Measurements from ENCODE around the gene MYOZ2. TPM values are rescaled to one million over a fixed set of nuclear protein-coding genes. Genes with fewer than 3 reads are reported as not detected.
A peak's percentile ranks its signal among the peaks of the same experiment; 100 is the strongest.

The MYOZ2 gene
- total RNA-seq, 1 donor from 2014 or later = 0.41 TPM

DNA sequence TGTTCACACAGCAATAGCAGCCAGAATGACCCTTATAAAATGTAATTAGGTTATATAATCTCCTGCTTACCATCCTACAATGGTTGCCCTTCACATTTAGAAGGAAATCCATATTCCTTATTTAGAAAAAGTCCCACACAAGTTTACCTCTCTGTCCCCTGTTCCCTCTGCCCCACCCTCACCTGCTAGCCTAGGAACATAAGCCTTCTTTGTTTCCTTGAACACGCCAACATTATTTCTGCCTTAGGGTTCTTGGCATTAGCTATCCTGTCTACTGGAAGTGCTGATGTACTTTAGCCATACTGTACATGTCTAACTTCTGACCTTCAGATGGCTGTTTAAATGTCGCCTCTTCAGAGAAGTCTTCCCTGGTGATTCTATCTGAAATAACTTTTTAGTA, 48.5 kb downstream of the MYOZ2 start:
- DNase-seq (ENCODE audit: low spot score in 2 of 2) (no peak), FAIRE-seq (no peak)

- no peak for FAIRE-seq
- DNase-seq (ENCODE audit: low spot score in 2 of 2) = no peak
Observed at GRCh38 chr4:119189638-119190037, 54.0 kb downstream of the MYOZ2 start.

GRCh38 chr4:119190354-119190753, 54.7 kb downstream of the MYOZ2 start:
- no peak for FAIRE-seq
- no peak for DNase-seq (ENCODE audit: low spot score in 2 of 2)

DNA sequence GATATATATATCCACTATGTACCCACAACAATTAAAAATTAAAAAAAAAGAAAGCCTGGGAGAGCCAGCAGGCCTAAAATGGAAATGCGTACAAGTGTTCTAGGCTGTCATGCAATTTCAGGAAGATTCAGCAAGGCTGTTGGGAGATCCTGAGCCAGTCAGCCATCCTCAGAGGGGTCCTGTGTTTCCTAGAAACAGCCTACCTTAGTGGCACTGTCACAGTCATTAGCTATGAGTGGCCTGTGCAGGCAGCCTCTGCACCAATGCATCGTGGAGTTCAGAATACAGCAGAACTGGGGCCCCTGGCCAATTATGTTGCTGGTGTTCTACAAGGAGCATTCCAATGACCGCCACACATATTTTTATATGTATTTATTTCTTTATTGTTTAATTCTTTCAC, 55.9 kb downstream of the MYOZ2 start:
- no peak for FAIRE-seq
- no peak for DNase-seq (ENCODE audit: low spot score in 2 of 2)

- FAIRE-seq (no peak), DNase-seq (ENCODE audit: low spot score in 2 of 2) (no peak)
Observed at GRCh38 chr4:119197772-119198212, 62.2 kb downstream of the MYOZ2 start.

GRCh38 chr4:119204916-119205315, 69.3 kb downstream of the MYOZ2 start:
- DNase-seq (ENCODE audit: low spot score in 2 of 2) = no peak
- FAIRE-seq = no peak

DNA sequence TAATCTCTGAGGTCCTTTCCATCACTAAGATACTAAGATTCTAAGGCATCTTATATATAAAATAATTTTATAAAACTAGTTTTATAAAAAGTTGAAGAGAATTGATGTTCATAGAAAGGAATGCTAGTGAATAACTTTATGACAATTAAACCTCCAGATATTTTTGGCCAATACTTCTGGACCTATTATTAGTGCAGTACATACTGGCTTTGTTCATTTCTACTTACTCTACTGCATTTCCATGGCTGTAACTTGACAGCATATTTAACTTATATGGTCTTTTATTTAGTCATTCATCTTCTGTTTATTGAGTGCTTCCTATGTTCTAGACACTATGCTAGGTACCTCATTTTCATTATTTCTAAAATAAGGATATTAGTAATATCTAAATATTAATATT, 70.1 kb downstream of the MYOZ2 start:
- FAIRE-seq (no peak), DNase-seq (ENCODE audit: low spot score in 2 of 2) (no peak)

DNA sequence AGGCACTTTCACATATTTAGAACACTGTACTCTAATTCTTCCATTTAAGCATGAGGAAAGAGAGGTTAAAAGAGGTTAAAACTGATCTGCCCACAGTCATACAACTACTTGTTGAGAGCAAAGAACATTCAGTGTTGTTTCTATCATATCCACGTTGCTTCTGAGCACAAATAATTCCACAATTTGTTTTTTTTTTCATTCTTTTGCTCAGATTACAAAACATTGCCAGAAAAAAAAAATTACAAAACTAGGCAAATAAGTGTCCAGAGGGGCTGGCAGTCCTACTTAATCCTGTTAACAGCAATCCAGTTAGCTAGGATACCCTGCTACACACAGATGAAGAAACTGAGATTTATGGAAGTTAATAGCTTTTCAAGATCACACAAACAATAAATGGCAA, 70.5 kb downstream of the MYOZ2 start:
- DNase-seq (ENCODE audit: low spot score in 2 of 2) = no peak
- FAIRE-seq = no peak

- FAIRE-seq = no peak
- no peak for DNase-seq (ENCODE audit: low spot score in 2 of 2)
Observed at GRCh38 chr4:119207051-119207450, 71.4 kb downstream of the MYOZ2 start.

DNA sequence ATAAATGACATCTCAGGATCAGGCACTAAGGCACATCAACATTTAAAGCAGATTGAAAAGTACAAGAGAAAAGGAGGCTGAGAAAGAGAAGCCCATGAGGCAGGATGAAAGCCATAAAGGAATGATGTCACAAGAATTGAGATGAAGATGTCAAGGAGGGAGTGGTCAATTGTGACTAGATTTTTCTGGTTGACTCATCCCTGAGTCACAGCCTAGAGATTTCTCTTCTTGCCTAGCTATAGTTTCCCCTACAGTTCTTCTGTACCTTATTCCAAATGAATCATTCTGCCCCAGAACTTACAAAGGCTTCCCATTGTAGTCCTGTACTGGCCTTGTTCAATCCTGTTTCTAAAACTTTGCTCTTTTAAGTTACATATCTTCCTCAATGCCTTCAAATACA, 73.4 kb downstream of the MYOZ2 start:
- no peak for FAIRE-seq
- DNase-seq (ENCODE audit: low spot score in 2 of 2) = no peak

DNA sequence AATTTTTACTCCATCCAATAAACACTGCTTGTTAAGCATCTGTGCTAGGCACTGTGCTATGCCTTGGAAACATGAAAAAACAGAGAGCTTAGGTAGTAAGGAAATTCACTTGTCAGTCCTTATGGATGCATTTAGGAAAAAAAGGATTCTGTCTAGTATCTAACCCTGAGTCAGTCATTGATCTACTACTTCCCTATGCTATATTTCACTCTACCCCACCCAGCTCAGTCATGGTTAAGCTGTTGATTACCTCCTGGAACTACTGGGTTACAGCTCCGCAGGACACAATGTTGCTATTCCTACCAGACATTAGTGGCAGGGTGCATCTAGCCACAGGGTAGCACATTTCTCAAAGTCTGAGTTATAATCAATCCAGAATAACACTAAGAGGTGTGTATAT, 74.0 kb downstream of the MYOZ2 start:
- DNase-seq (ENCODE audit: low spot score in 2 of 2) (no peak), FAIRE-seq (no peak)

DNA sequence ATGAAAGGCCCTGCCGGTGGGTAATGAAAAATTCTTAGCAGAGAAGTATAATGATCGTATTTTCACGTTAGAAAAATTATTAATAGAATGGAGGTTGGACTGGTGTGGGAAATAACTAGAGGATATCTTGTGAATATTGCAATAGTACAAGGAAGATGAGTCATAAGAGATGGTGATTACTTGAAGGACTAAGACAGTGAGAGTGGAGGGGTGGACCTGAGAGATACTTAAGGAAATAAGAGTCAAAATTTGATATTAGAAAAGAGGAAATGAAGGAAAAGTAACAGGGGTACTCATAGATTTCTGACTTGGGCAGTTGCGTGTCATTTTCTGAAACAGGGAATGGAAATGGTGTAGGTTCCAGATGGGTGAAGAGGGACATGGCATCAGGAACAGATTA, 75.1 kb downstream of the MYOZ2 start:
- FAIRE-seq (no peak), DNase-seq (ENCODE audit: low spot score in 2 of 2) (no peak)

GRCh38 chr4:119211867-119212233, 76.2 kb downstream of the MYOZ2 start:
- FAIRE-seq = no peak
- DNase-seq (ENCODE audit: low spot score in 2 of 2) = no peak

GRCh38 chr4:119212234-119212963, 76.8 kb downstream of the MYOZ2 start, which contains the start of gene USP53:
USP53 (plus strand) TSS chr4:119212713; CDS start chr4:119239760, 27,047 bp downstream.
- no peak for FAIRE-seq
- peak; percentile 54 to 85 for DNase-seq (ENCODE audit: low spot score in 2 of 2)

DNA sequence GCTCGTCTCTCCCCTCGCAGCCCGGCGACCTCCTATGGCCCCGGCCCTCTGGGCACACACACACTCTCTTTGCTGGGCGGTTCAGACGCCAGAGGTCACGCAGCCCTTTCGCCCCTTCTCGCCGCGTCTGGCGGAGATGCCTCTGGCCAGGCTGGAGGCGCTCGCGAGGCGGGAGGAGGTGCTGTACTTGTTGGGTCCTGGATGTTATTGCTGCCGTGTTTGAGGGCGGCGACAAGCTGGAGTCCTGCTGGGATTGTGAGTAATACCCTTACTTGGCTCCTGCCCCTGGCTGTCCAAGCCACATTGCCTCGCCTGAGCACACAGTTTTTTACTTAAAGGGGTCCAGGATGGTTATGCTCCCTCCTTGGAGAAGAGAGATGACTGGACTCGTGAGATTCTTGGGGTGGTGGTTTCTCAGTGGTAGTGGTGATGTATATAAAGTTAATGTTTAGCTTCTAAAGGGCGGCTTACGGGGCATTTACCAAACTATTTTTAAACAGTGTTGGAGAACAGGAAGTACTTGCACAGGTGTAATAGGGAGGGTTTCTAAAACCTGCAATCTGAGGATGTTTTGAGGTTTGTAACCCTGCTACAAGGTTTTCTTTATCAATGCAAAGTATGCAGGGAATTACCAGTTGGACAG, 77.5 kb downstream of the MYOZ2 start:
- FAIRE-seq = no peak

DNA sequence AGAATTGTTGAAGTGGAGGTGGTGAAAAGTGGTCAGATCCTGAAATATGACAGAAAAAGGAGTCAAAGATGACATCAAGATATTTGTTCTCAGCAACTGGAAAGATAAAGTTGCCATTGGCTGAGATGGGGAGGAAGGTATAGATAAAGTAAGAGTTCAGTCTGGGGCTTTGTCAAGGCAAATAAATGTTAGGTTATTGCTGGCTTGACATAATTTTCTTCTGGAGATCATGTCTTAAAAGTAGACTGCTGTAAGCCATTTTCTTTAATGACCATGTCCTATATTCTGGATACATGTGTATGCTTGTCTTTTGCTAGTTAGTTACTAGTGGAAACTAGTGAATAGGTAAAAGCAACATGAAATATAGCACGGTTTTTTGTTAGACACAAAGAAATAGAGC, 82.5 kb downstream of the MYOZ2 start:
- DNase-seq (ENCODE audit: low spot score in 2 of 2) = no peak
- FAIRE-seq = no peak

More for the DNA sequence above, 77.5 kb downstream of the MYOZ2 start:
- peak; percentile 40 to 62 for DNase-seq (ENCODE audit: low spot score in 2 of 2)

DNA sequence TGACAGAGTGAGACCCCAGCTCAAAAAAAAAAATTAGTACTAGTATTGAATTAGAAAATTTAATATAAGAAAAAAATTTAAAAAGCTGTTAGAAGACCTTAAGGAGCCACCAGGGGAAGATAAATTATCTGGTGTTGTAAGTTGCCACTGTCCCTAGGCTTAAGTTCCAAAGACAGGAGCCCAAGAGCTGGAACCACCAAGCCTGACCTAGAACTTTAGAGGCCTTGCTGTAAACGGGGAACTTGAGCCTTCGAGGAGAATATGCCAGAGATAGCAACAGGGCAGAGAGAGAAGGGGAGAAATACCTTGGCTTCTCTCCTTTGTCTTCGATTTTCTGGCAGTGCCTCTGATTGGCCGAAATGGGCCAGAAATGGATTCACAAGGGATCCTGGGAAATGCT, 85.8 kb downstream of the MYOZ2 start:
- DNase-seq (ENCODE audit: low spot score in 2 of 2) = no peak
- FAIRE-seq = no peak

DNA sequence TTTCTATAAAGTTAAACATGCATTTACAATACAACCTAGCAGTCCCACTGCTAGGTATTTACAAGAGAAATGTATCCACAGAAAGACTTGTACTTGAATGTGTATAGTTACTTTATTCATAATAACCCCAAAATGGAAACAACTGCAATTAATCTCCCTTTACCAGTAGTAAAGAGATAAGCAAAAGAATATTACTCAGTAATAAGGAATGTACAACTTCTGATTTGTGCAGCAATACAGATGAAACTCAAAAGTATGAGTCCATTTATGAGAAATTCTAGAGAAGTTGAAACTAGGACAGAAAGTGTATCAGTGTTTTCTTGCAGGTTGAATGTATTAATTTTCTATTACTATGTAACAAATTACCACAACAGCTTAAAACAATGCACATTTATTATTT, 92.1 kb downstream of the MYOZ2 start:
- DNase-seq (ENCODE audit: low spot score in 2 of 2) = no peak
- FAIRE-seq = no peak

DNA sequence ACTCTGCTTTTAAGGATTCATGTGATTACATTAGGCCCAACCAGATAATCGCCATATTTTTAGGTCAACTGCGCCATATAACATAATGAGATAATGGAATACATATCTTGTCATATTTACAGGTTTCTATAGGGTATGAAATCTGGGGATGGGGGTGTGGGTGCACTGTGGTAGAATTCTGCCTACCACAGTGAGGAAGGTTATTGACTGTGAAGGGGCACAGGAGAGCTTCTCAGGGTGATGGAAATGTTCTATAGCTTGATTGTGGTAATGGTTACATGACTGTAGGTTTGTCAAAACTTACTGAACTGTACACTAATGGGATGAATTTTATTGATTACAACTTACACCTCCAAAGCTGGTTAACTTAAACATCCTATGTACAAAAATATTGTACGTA, 92.8 kb downstream of the MYOZ2 start:
- FAIRE-seq (no peak), DNase-seq (ENCODE audit: low spot score in 2 of 2) (no peak)

DNA sequence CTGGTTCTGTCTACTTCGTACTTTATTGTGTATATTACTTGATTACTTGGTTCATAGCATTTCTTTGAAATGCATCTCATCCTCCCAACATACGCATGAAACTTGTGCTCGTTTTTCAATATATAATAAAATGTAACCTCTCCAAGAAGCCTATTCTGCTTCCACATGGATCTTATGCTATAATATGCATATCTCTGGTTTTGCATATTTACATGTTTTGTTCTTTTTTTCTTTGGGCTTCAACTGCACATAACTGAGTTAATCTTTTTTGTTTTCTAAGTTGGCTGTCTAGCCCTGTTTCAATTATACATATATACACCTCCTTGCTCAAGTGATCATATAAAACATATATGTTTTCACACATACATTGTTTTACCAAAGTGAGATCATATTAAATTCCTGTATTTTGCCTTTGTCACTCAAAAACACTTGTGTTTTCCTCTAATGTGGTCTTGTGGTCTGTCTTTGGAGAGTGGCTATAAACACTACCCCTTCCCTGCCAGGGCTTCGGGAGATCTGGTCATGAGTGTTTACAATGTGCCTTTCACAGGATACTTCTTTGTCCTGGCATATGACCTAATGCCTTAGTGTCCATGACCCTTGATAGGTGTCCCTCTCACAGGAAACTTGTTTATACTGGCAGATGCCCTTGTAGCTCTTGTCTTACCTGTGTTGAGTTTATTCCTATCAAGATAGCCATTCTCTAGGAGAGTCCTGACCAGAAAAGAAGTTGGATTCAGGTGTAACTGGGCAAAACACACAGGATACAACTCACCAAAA, 94.5 kb downstream of the MYOZ2 start:
- DNase-seq (ENCODE audit: low spot score in 2 of 2) (no peak), FAIRE-seq (no peak)

DNA sequence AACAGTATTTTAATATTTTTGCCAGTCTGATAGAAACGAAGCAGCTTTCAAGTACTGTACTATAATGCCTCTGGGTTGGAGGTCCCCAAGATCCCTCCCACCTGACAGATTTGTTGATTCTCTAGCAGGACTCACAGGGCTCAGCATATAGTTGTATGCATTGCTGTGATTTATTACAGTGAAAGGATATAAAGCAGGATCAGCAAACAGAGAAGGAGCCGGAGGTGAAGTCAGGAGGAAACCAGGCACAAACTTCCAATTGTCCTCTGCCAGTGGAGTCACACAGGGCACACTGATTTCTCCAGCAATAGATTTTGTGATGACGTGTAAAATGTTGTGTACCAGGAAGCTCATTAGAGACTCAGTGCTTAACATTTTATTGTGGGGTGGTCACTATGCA, 95.9 kb downstream of the MYOZ2 start:
- FAIRE-seq = no peak
- no peak for DNase-seq (ENCODE audit: low spot score in 2 of 2)
